ENCODE measurements around the gene TMEM87A.
A peak's percentile ranks its signal among the peaks of the same experiment; 100 is the strongest.
"Not testable (repeated sequence)": the region's sequence is repeated elsewhere in the genome, so short reads cannot be mapped to it uniquely, and the experiment has no call there.

The TMEM87A gene

GRCh38 chr15:42272939-42273899 lies at the start of gene TMEM87A, which contains the start of gene GANC:
TMEM87A (minus strand) TSS chr15:42273433; CDS start chr15:42273398, 35 bp downstream.
GANC (plus strand) TSS chr15:42273201; CDS start chr15:42274482, 1,281 bp downstream.
- DNase-seq = peak; percentile 70

GRCh38 chr15:42319206-42319605 lies 46.0 kb upstream of the TMEM87A start:
- no peak for DNase-seq

GRCh38 chr15:42316282-42316805 lies 43.1 kb upstream of the TMEM87A start:
- not testable (repeated sequence) for DNase-seq

- DNase-seq = no peak
Measured at GRCh38 chr15:42315521-42315920, 42.3 kb upstream of the TMEM87A start.

- no peak for DNase-seq
Measured at GRCh38 chr15:42314818-42315217, 41.6 kb upstream of the TMEM87A start.

- DNase-seq = no peak
Measured at GRCh38 chr15:42313463-42313862, 40.2 kb upstream of the TMEM87A start.

- no peak for DNase-seq
Measured at GRCh38 chr15:42306681-42307080, 33.4 kb upstream of the TMEM87A start.

- DNase-seq = not testable (repeated sequence)
Measured at GRCh38 chr15:42301004-42301403, 27.8 kb upstream of the TMEM87A start.

- DNase-seq = no peak
Measured at GRCh38 chr15:42289166-42289565, 15.9 kb upstream of the TMEM87A start.

- no peak for DNase-seq
Measured at GRCh38 chr15:42287931-42288330, 14.7 kb upstream of the TMEM87A start.

- DNase-seq = no peak
Measured at GRCh38 chr15:42286445-42287029, 13.3 kb upstream of the TMEM87A start.

- no peak for DNase-seq
Measured at GRCh38 chr15:42285034-42285433, 11.8 kb upstream of the TMEM87A start.

GRCh38 chr15:42284551-42284950 lies 11.3 kb upstream of the TMEM87A start:
- DNase-seq = no peak

- no peak for DNase-seq
Measured at GRCh38 chr15:42283671-42284070, 10.4 kb upstream of the TMEM87A start.

- DNase-seq = no peak
Measured at GRCh38 chr15:42282926-42283325, 9.7 kb upstream of the TMEM87A start.

GRCh38 chr15:42282344-42282743 lies 9.1 kb upstream of the TMEM87A start:
- DNase-seq = no peak

GRCh38 chr15:42279234-42279723 lies 6.0 kb upstream of the TMEM87A start:
- no peak for DNase-seq

- DNase-seq = no peak
Measured at GRCh38 chr15:42276762-42277161, 3.5 kb upstream of the TMEM87A start.

- DNase-seq = no peak
Measured at GRCh38 chr15:42275780-42276391, 2.7 kb upstream of the TMEM87A start.

GRCh38 chr15:42274702-42274989 lies 1.4 kb upstream of the TMEM87A start:
- DNase-seq = no peak

- peak; percentile 31 for DNase-seq
Measured at GRCh38 chr15:42273900-42274701, 868 bp upstream of the TMEM87A start.

- DNase-seq = no peak
Measured at GRCh38 chr15:42270996-42271395, 2.2 kb downstream of the TMEM87A start.

- DNase-seq = no peak
Measured at GRCh38 chr15:42270551-42270950, 2.7 kb downstream of the TMEM87A start.
